PC-9 (cell line): ENCODE results near the gene KRTAP3-1. TPM values are rescaled to one million over a fixed set of nuclear protein-coding genes. Genes with fewer than 3 reads are reported as not detected.

Experiments used
- BruUV-seq: library from RNA; stranded (reverse); fragments of 400-500 nt; replicated peaks from 2 replicates; lab custom pipeline; 2021; lab: Mats Ljungman, UMichigan
- CTCF ChIA-PET: fragments of 300-600 bp; sonication (Branson Sonifier 250); formaldehyde crosslinking; loops from one replicate; lab custom pipeline; 2022; ENCODE audit warnings: antibody characterized with exemption; lab: Charles Lee
- POLR2A ChIA-PET: fragments of 300-600 bp; sonication (Branson Sonifier 250); formaldehyde crosslinking; loops from one replicate; lab custom pipeline; 2022; ENCODE audit warnings: antibody characterized with exemption; ENCODE audit not compliant: unreplicated experiment; lab: Charles Lee
- DNase-seq, 2 experiments: peaks; one replicate each; pipeline versions ENCODE4 v3.0.0 to v3.0.0-alpha.2; 2015 to 2022; ENCODE audit warnings: mixed read lengths in 1 of 2
- H2AFZ ChIP-seq: fragments of 200-600 bp; sonication (generic); 2 replicates; pipeline ENCODE4 v1.8.1; 2017; ENCODE audit warnings: antibody characterized with exemption
- H3F3A ChIP-seq: fragments of 200-600 bp; sonication (generic); 2 replicates; pipeline ENCODE4 v1.8.1; 2017; ENCODE audit warnings: antibody characterized with exemption, mild to moderate bottlenecking, low read depth; ENCODE audit not compliant: insufficient read depth
- H3K27ac ChIP-seq: fragments of 200-600 bp; sonication (generic); 2 replicates; pipeline ENCODE4 v1.6.1; 2016; ENCODE audit warnings: mixed run types
- H3K27me3 ChIP-seq: fragments of 200-600 bp; sonication (generic); 2 replicates; pipeline ENCODE4 v1.6.1; 2016; ENCODE audit warnings: low read depth, mixed run types; ENCODE audit not compliant: insufficient read depth
- H3K36me3 ChIP-seq: fragments of 200-600 bp; sonication (generic); 2 replicates; pipeline ENCODE4 v1.6.1; 2016; ENCODE audit warnings: low read depth, mixed run types
- H3K4me1 ChIP-seq: fragments of 200-600 bp; sonication (generic); replicated peaks from 2 replicates; pipeline ENCODE4 v1.6.1; 2016; ENCODE audit warnings: mixed run types; ENCODE audit not compliant: insufficient read depth
- H3K4me2 ChIP-seq: fragments of 200-600 bp; sonication (generic); 2 replicates; pipeline ENCODE4 v1.6.1; 2017; ENCODE audit warnings: mixed run types
- H3K4me3 ChIP-seq: fragments of 200-600 bp; sonication (generic); 2 replicates; pipeline ENCODE4 v1.6.1; 2016; ENCODE audit warnings: mixed run types
- H3K79me2 ChIP-seq: fragments of 200-600 bp; sonication (generic); 2 replicates; pipeline ENCODE4 v1.6.1; 2017; ENCODE audit warnings: low read depth, mixed run types
- H3K9me2 ChIP-seq: fragments of 200-600 bp; sonication (generic); 2 replicates; pipeline ENCODE4 v1.8.1; 2017; ENCODE audit warnings: mild to moderate bottlenecking; ENCODE audit not compliant: insufficient read depth
- H3K9me3 ChIP-seq: fragments of 200-600 bp; sonication (generic); 2 replicates; pipeline ENCODE4 v1.8.1; 2016; ENCODE audit warnings: low read depth; ENCODE audit not compliant: insufficient read depth
- H4K20me1 ChIP-seq: fragments of 200-600 bp; sonication (generic); 2 replicates; pipeline ENCODE4 v1.8.1; 2017; ENCODE audit not compliant: insufficient read depth
- EZH2 ChIP-seq: fragments of 200-600 bp; sonication (generic); IDR thresholded peaks from 2 replicates; pipeline ENCODE4 v1.8.0; 2017; ENCODE audit warnings: antibody characterized with exemption, low read depth
- intact Hi-C: fragments of 100-400 bp; cut with micrococcal nuclease; formaldehyde crosslinking; loops from one replicate; pipeline ENCODE4 v1.10.0; 2022; ENCODE audit not compliant: unreplicated experiment
- total RNA-seq: library from RNA; stranded (reverse); gene quantifications from 2 replicates; pipeline ENCODE4 v1.2.3, GENCODE V29; 2021
- TF ChIP-seq, protein P1 (sequence below): fragments of 200-600 bp; sonication (generic); conservative IDR thresholded peaks from 2 replicates; pipeline ENCODE4 v1.6.1; 2017; ENCODE audit warnings: mixed run types, antibody characterized with exemption, mild to moderate bottlenecking, moderate library complexity

Gene KRTAP3-1
- total RNA-seq, 1 experiment from 2014 or later: not detected

- H3K4me2 ChIP-seq: no peak within 1 kb of the TSS
- POLR2A ChIA-PET: interaction anchor here (0.6 kb wide), 1 partner anchor 148 kb away, joined by 3 read pairs; no protein-coding TSS in a partner anchor
- CTCF ChIA-PET: no interaction called here
- H3K36me3 ChIP-seq: no peaks in the 10 kb centered on the region
- no peak within 1 kb of the TSS; the same call in 1 of the 2 replicates for H2AFZ ChIP-seq
- BruUV-seq: no TSS peak
- no peaks in the 10 kb centered on the region for H3K27me3 ChIP-seq
- no peaks in the 10 kb centered on the region for H3K9me2 ChIP-seq
- H3K79me2 ChIP-seq: no peaks in the 10 kb centered on the region
- no peaks in the 10 kb centered on the region for H3K4me1 ChIP-seq
- intact Hi-C loops: no loop called here
- H3K4me3 ChIP-seq: no peak within 1 kb of the TSS
- H3F3A ChIP-seq: no peaks in the 10 kb centered on the region
- no peaks in the 10 kb centered on the region for H3K9me3 ChIP-seq
- no peak within 1 kb of the TSS for H3K27ac ChIP-seq
- TF ChIP-seq EZH2: no peak
- TF ChIP-seq, protein P1, sequence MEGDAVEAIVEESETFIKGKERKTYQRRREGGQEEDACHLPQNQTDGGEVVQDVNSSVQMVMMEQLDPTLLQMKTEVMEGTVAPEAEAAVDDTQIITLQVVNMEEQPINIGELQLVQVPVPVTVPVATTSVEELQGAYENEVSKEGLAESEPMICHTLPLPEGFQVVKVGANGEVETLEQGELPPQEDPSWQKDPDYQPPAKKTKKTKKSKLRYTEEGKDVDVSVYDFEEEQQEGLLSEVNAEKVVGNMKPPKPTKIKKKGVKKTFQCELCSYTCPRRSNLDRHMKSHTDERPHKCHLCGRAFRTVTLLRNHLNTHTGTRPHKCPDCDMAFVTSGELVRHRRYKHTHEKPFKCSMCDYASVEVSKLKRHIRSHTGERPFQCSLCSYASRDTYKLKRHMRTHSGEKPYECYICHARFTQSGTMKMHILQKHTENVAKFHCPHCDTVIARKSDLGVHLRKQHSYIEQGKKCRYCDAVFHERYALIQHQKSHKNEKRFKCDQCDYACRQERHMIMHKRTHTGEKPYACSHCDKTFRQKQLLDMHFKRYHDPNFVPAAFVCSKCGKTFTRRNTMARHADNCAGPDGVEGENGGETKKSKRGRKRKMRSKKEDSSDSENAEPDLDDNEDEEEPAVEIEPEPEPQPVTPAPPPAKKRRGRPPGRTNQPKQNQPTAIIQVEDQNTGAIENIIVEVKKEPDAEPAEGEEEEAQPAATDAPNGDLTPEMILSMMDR: no peak
- DNase-seq: no peak
- H4K20me1 ChIP-seq: no peaks in the 10 kb centered on the region
These were observed 24.7 kb downstream of the KRTAP3-1 start, which contains the start of gene KRT40 for GRCh38 chr17:40984226-40984625. TSS of gene KRT40 (minus strand) at chr17:40984326. CDS start at chr17:40984273, 53 bp downstream.

GRCh38 chr17:40981115-40981514, 27.8 kb downstream of the KRTAP3-1 start:
- H3K4me2 ChIP-seq: no peak overlapping the region
- CTCF ChIA-PET: interaction anchor here (0.6 kb wide), 1 partner anchor 50 kb away, joined by 3 read pairs; no protein-coding TSS in a partner anchor
- H3K27me3 ChIP-seq: no peaks in the 10 kb centered on the region

DNA sequence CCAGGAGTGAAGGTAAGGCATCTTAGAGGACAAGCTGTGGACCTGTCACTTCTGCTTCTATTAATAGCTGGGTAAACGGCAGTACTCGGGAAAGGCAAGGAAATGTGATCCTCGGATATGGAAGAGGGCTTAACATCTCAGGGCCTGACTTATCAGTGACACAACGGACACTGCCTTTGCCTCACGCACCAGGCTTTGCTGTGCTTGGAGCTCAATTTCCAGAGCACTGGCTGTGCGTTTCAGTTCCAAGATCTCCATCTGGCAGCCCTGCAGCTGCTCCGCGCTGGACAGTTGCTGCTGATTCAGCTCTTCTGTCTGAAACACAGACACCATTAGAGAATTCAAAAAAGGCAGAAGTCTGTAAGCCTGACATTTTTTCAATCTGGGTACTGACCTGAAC, 28.3 kb downstream of the KRTAP3-1 start:
- DNase-seq: no peak
- CTCF ChIA-PET: no interaction called here
- H3K36me3 ChIP-seq: no peaks in the 10 kb centered on the region
- H3K4me2 ChIP-seq: no peak overlapping the region
- no TSS peak for BruUV-seq
- no peaks in the 10 kb centered on the region for H3K9me2 ChIP-seq
- H3K4me1 ChIP-seq: no peaks in the 10 kb centered on the region
- no peaks in the 10 kb centered on the region for H3F3A ChIP-seq
- no peaks in the 10 kb centered on the region for H3K79me2 ChIP-seq
- intact Hi-C loops: no loop called here
- H3K9me3 ChIP-seq: no peaks in the 10 kb centered on the region
- no peak overlapping the region for H2AFZ ChIP-seq
- POLR2A ChIA-PET: no interaction called here
- H3K4me3 ChIP-seq: no peak overlapping the region
- TF ChIP-seq EZH2: no peak
- TF ChIP-seq, protein P1: no peak
- no peak overlapping the region for H3K27ac ChIP-seq
- H4K20me1 ChIP-seq: no peaks in the 10 kb centered on the region
- no peaks in the 10 kb centered on the region for H3K27me3 ChIP-seq

More at GRCh38 chr17:40981115-40981514, 27.8 kb downstream of the KRTAP3-1 start:
- BruUV-seq: no TSS peak
- TF ChIP-seq EZH2: no peak
- TF ChIP-seq, protein P1: no peak
- no peaks in the 10 kb centered on the region for H3K4me1 ChIP-seq
- H2AFZ ChIP-seq: no peak overlapping the region
- intact Hi-C loops: no loop called here
- H3F3A ChIP-seq: no peaks in the 10 kb centered on the region
- no peak for DNase-seq
- H3K4me3 ChIP-seq: no peak overlapping the region
- no peaks in the 10 kb centered on the region for H4K20me1 ChIP-seq
- H3K79me2 ChIP-seq: no peaks in the 10 kb centered on the region
- POLR2A ChIA-PET: no interaction called here
- no peaks in the 10 kb centered on the region for H3K9me2 ChIP-seq
- H3K27ac ChIP-seq: no peak overlapping the region
- no peaks in the 10 kb centered on the region for H3K9me3 ChIP-seq
- no peaks in the 10 kb centered on the region for H3K36me3 ChIP-seq
